ENCODE measurements around the gene RPL23.

The RPL23 gene

GRCh38 chr17:38897671-38898290 is 44.3 kb upstream of the RPL23 start:
- H3K4me3 Mint-ChIP-seq: no peak overlapping the region
- peak overlapping the region; percentile 77 for H3K27ac Mint-ChIP-seq
- H3K27me3 Mint-ChIP-seq (ENCODE audit: low read depth, poor library complexity): peaks cover 4% of the 10 kb centered on the region
- no peak for TF ChIP-seq CTCF (IDR thresholded peaks at IDR 0.05)
- H3K4me1 Mint-ChIP-seq: peaks cover 44% of the 10 kb centered on the region
- H3K36me3 Mint-ChIP-seq (ENCODE audit: low read depth): peaks cover 23% of the 10 kb centered on the region
- no peak for DNase-seq
- H3K9me3 Mint-ChIP-seq: no peaks in the 10 kb centered on the region

GRCh38 chr17:38897176-38897575 is 43.7 kb upstream of the RPL23 start:
- Mint-ChIP-seq H3K27ac (no peak overlapping the region), H3K4me1 (peaks cover 44% of the 10 kb centered on the region), H3K9me3 (no peaks in the 10 kb centered on the region), H3K27me3 (ENCODE audit: low read depth, poor library complexity) (peaks cover 4% of the 10 kb centered on the region), H3K36me3 (ENCODE audit: low read depth) (peaks cover 23% of the 10 kb centered on the region), H3K4me3 (no peak overlapping the region)
- no peak for DNase-seq
- no peak for TF ChIP-seq CTCF (IDR thresholded peaks at IDR 0.05)

- Mint-ChIP-seq H3K36me3 (ENCODE audit: low read depth) (peaks cover 27% of the 10 kb centered on the region), H3K4me3 (no peak overlapping the region), H3K27ac (no peak overlapping the region), H3K27me3 (ENCODE audit: low read depth, poor library complexity) (peaks cover 4% of the 10 kb centered on the region), H3K4me1 (peaks cover 44% of the 10 kb centered on the region), H3K9me3 (no peaks in the 10 kb centered on the region)
- no peak for TF ChIP-seq CTCF (IDR thresholded peaks at IDR 0.05)
- peak; percentile 41 for DNase-seq
Observed at GRCh38 chr17:38896346-38896954, 42.9 kb upstream of the RPL23 start.

GRCh38 chr17:38894276-38894675 is 40.8 kb upstream of the RPL23 start:
- Mint-ChIP-seq H3K27ac (no peak overlapping the region), H3K4me1 (peaks cover 30% of the 10 kb centered on the region), H3K4me3 (no peak overlapping the region), H3K36me3 (ENCODE audit: low read depth) (peaks cover 27% of the 10 kb centered on the region), H3K9me3 (no peaks in the 10 kb centered on the region), H3K27me3 (ENCODE audit: low read depth, poor library complexity) (no peaks in the 10 kb centered on the region)
- no peak for DNase-seq
- TF ChIP-seq CTCF (IDR thresholded peaks at IDR 0.05): no peak

GRCh38 chr17:38893607-38894006 is 40.1 kb upstream of the RPL23 start:
- peaks cover 25% of the 10 kb centered on the region for H3K4me1 Mint-ChIP-seq
- H3K27ac Mint-ChIP-seq: no peak overlapping the region
- H3K27me3 Mint-ChIP-seq (ENCODE audit: low read depth, poor library complexity): no peaks in the 10 kb centered on the region
- H3K36me3 Mint-ChIP-seq (ENCODE audit: low read depth): peaks cover 25% of the 10 kb centered on the region
- no peak for DNase-seq
- H3K4me3 Mint-ChIP-seq: no peak overlapping the region
- no peak for TF ChIP-seq CTCF (IDR thresholded peaks at IDR 0.05)
- H3K9me3 Mint-ChIP-seq: no peaks in the 10 kb centered on the region

GRCh38 chr17:38893113-38893512 is 39.6 kb upstream of the RPL23 start:
- Mint-ChIP-seq H3K9me3 (no peaks in the 10 kb centered on the region), H3K36me3 (ENCODE audit: low read depth) (peaks cover 20% of the 10 kb centered on the region), H3K4me1 (peaks cover 20% of the 10 kb centered on the region), H3K27me3 (ENCODE audit: low read depth, poor library complexity) (no peaks in the 10 kb centered on the region), H3K27ac (no peak overlapping the region), H3K4me3 (no peak overlapping the region)
- TF ChIP-seq CTCF (IDR thresholded peaks at IDR 0.05): no peak
- DNase-seq: no peak

Measured in nephron progenitor cell (in vitro differentiated cells).